ENCODE data around the gene EIPR1. TPM values are rescaled to one million over a fixed set of nuclear protein-coding genes. Genes with fewer than 3 reads are reported as not detected.

EIPR1 gene
- polyA plus RNA-seq, 1 donor (not counting 4 experiments of a cell fraction or from before 2014, with no cell fraction given), result 44.3 TPM

DNA sequence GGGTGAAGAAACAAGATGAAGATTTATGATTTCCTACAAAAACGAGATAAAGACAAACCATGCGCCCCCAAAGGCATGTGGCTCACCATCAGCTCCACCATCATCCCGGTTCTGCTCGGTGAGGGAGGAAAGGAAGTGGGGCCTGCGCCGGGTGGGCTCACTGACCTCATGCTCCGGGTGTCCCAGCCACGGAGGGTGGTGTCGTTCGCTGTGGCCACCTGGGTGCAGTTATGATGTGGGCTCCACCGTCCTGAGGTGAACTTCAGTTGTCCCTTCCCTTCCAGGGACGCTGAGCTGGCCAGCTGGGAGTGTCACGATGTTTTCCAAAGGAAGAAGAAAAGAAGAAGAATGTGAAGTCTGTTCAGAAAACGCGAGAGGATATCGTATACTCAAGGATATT is 180.9 kb downstream of the EIPR1 start:
- Histone ChIP-seq H3K4me1 (ENCODE audit: control insufficient read depth, extremely low read depth, insufficient read depth, low read length) (no peaks in the 10 kb centered on the region), H4K20me1 (ENCODE audit: control insufficient read depth, extremely low read depth, insufficient read depth, low read length) (no peaks in the 10 kb centered on the region), H3K36me3 (ENCODE audit: control insufficient read depth in 2 of 2, extremely low read depth in 1 of 2, insufficient read depth in 2 of 2, low read length in 2 of 2) (peaks cover 13 to 16% of the 10 kb centered on the region in 2 experiments), H3K9me1 (ENCODE audit: control insufficient read depth, extremely low read depth, insufficient read depth, low read length) (no peaks in the 10 kb centered on the region), H3K9me3 (ENCODE audit: control insufficient read depth, low read depth, low read length) (no peaks in the 10 kb centered on the region), H3K27ac (ENCODE audit: control insufficient read depth, insufficient read depth, low read length) (no peak overlapping the region), H3K4me3 (ENCODE audit: control insufficient read depth in 2 of 3, extremely low read depth in 1 of 3, insufficient read depth in 2 of 3, low read depth in 1 of 3, low read length in 3 of 3) (no peak overlapping the region), H2AFZ (ENCODE audit: control insufficient read depth, low read length) (no peak overlapping the region), H3K79me2 (ENCODE audit: control insufficient read depth, insufficient read depth, low read length) (no peaks in the 10 kb centered on the region), H3K4me2 (ENCODE audit: control insufficient read depth, extremely low read depth, insufficient read depth, low read depth, low read length) (no peak overlapping the region), H3K9ac (ENCODE audit: control insufficient read depth, extremely low read depth, insufficient read depth, low read length) (no peak overlapping the region), H3K27me3 (ENCODE audit: control insufficient read depth, extremely low read depth, insufficient read depth, low read length) (no peaks in the 10 kb centered on the region)
- TF ChIP-seq, protein P1, sequence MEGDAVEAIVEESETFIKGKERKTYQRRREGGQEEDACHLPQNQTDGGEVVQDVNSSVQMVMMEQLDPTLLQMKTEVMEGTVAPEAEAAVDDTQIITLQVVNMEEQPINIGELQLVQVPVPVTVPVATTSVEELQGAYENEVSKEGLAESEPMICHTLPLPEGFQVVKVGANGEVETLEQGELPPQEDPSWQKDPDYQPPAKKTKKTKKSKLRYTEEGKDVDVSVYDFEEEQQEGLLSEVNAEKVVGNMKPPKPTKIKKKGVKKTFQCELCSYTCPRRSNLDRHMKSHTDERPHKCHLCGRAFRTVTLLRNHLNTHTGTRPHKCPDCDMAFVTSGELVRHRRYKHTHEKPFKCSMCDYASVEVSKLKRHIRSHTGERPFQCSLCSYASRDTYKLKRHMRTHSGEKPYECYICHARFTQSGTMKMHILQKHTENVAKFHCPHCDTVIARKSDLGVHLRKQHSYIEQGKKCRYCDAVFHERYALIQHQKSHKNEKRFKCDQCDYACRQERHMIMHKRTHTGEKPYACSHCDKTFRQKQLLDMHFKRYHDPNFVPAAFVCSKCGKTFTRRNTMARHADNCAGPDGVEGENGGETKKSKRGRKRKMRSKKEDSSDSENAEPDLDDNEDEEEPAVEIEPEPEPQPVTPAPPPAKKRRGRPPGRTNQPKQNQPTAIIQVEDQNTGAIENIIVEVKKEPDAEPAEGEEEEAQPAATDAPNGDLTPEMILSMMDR (optimal IDR thresholded peaks at IDR 0.05 in 1 of 3, IDR thresholded peaks at IDR 0.05 in 1 of 3, conservative IDR thresholded peaks at IDR 0.05 in 1 of 3; ENCODE audit: extremely low read depth in 1 of 3, insufficient read depth in 2 of 3, low read length in 3 of 3), result no peak
- no peak for TF ChIP-seq EZH2 (IDR thresholded peaks at IDR 0.05; ENCODE audit: low read length)
- FAIRE-seq (no peak), DNase-seq (ENCODE audit: low read depth, low spot score) (no peak)
- dilution Hi-C loops (cut with MboI; ENCODE audit: extremely low pct_ligation_motif_present, low sequenced_read_pairs), result no loop called here

DNA sequence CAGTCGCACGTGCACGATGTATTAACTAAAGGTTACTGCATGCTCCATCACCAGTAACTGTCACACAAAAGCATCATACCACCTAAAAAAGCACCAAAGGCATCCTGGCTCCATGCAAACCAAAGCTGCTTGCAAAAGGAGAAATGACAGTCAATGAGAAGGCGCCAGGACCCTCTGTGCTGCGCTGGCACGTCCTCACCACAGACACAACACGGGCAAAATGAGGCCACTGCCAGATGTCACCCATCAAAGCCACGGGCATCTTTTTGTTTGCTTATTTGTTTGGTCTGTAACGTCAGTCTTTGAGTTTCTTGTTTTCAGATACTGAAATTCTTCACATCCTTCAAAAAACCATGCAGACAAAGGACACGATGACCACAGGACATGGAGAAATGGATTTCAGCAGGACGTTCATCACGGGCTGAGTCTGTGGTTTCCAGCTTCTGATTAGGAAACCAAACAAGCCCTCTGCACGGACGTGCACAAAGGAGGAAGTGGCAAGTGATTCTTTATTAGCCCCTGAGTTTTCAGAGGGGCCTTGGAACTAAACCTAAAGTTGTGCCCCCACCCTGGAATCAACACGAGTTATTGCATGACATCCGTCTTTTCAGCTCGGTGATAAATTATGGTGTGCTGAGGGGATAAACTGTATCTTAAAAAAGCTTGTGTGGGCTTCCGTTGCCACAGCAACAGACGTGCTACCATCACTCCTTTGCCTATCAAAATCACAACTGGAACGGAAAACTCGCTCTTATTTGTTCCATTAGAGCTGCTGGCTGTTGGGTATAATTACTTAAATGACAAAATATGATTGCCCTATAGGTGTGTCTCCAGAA is 181.8 kb downstream of the EIPR1 start:
- H3K4me1 ChIP-seq (ENCODE audit: control insufficient read depth, extremely low read depth, insufficient read depth, low read length), result no peaks in the 10 kb centered on the region
- H3K27me3 ChIP-seq (ENCODE audit: control insufficient read depth, extremely low read depth, insufficient read depth, low read length), result no peaks in the 10 kb centered on the region
- H3K79me2 ChIP-seq (ENCODE audit: control insufficient read depth, insufficient read depth, low read length), result no peaks in the 10 kb centered on the region
- H3K4me3 ChIP-seq (ENCODE audit: control insufficient read depth in 2 of 3, extremely low read depth in 1 of 3, insufficient read depth in 2 of 3, low read depth in 1 of 3, low read length in 3 of 3), result no peak overlapping the region
- H3K36me3 ChIP-seq (ENCODE audit: control insufficient read depth in 2 of 2, extremely low read depth in 1 of 2, insufficient read depth in 2 of 2, low read length in 2 of 2), result peaks cover 13 to 16% of the 10 kb centered on the region in 2 experiments
- H3K9ac ChIP-seq (ENCODE audit: control insufficient read depth, extremely low read depth, insufficient read depth, low read length), result no peak overlapping the region
- H3K4me2 ChIP-seq (ENCODE audit: control insufficient read depth, extremely low read depth, insufficient read depth, low read depth, low read length), result no peak overlapping the region
- H3K27ac ChIP-seq (ENCODE audit: control insufficient read depth, insufficient read depth, low read length), result no peak overlapping the region
- H3K9me1 ChIP-seq (ENCODE audit: control insufficient read depth, extremely low read depth, insufficient read depth, low read length), result no peaks in the 10 kb centered on the region
- FAIRE-seq (no peak), DNase-seq (ENCODE audit: low read depth, low spot score) (no peak)
- no peak overlapping the region for H2AFZ ChIP-seq (ENCODE audit: control insufficient read depth, low read length)
- TF ChIP-seq, protein P1 (optimal IDR thresholded peaks at IDR 0.05 in 1 of 3, IDR thresholded peaks at IDR 0.05 in 1 of 3, conservative IDR thresholded peaks at IDR 0.05 in 1 of 3; ENCODE audit: extremely low read depth in 1 of 3, insufficient read depth in 2 of 3, low read length in 3 of 3), result no peak
- TF ChIP-seq EZH2 (IDR thresholded peaks at IDR 0.05; ENCODE audit: low read length), result no peak
- H4K20me1 ChIP-seq (ENCODE audit: control insufficient read depth, extremely low read depth, insufficient read depth, low read length), result no peaks in the 10 kb centered on the region
- dilution Hi-C loops (cut with MboI; ENCODE audit: extremely low pct_ligation_motif_present, low sequenced_read_pairs), result no loop called here
- no peaks in the 10 kb centered on the region for H3K9me3 ChIP-seq (ENCODE audit: control insufficient read depth, low read depth, low read length)
